Upper lobe of left lung (tissue), 4 donors: ENCODE data around the gene RSPH9.

ENCODE experiments used
- POLR2A ChIP-seq, 4 donors: fragments of 450-650 bp; IDR thresholded peaks; one replicate each; pipeline ENCODE4 v1.5.1; 2016 to 2017; ENCODE audit warnings: antibody characterized with exemption in 4 of 4, mild to moderate bottlenecking in 2 of 4
- POLR2AphosphoS5 ChIP-seq, 2 donors: sonication (generic); formaldehyde crosslinking; IDR thresholded peaks; one replicate each; pipeline ENCODE4 v1.5.1; 2017; ENCODE audit warnings: antibody characterized with exemption in 2 of 2
- TF ChIP-seq, protein P1 (sequence below), 6 experiments: fragments of 450-650 bp in 4 of 6; fragments of 200-600 bp in 2 of 6; sonication (generic) in 2 of 6; IDR thresholded peaks; one replicate each; pipeline ENCODE4 v1.5.1; 2016 to 2019; ENCODE audit warnings: antibody characterized with exemption in 6 of 6

DNA sequence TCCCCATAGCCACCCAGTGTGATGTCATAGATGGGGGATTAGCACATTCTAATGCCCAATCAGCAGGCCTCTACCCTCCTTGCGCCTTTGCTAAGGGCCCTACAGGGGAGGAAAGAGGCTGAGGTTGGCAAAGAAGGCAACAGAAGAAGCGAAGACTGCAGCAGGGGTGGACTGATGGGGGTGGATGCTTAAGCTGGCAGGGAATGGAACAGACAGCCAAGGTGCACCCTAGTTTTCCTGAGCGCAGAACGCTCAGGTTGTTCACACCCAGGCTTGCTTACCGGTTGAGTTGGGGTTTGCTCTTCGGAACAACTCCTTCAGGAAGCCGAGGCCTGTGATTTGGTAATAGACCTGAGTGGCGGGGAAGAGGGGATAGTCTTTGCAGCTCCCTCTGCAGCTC is 30.1 kb downstream of the RSPH9 start:
- TF ChIP-seq, protein P1, sequence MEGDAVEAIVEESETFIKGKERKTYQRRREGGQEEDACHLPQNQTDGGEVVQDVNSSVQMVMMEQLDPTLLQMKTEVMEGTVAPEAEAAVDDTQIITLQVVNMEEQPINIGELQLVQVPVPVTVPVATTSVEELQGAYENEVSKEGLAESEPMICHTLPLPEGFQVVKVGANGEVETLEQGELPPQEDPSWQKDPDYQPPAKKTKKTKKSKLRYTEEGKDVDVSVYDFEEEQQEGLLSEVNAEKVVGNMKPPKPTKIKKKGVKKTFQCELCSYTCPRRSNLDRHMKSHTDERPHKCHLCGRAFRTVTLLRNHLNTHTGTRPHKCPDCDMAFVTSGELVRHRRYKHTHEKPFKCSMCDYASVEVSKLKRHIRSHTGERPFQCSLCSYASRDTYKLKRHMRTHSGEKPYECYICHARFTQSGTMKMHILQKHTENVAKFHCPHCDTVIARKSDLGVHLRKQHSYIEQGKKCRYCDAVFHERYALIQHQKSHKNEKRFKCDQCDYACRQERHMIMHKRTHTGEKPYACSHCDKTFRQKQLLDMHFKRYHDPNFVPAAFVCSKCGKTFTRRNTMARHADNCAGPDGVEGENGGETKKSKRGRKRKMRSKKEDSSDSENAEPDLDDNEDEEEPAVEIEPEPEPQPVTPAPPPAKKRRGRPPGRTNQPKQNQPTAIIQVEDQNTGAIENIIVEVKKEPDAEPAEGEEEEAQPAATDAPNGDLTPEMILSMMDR (IDR thresholded peaks at IDR 0.05) = no peak
- no peak for TF ChIP-seq POLR2A (IDR thresholded peaks at IDR 0.05)
- TF ChIP-seq POLR2AphosphoS5 (IDR thresholded peaks at IDR 0.05) = no peak
